NCI-H1092 treated with DMSO at 0.1 percent for 48 hours (cell line): ENCODE measurements around the gene UPF3A.
"Not testable (repeated sequence)": the region's sequence is repeated elsewhere in the genome, so short reads cannot be mapped to it uniquely, and the experiment has no call there.

ENCODE experiments used
- DNase-seq: peaks from one replicate; lab custom pipeline; 2025; lab: John Stamatoyannopoulos, UW

Gene UPF3A

DNA sequence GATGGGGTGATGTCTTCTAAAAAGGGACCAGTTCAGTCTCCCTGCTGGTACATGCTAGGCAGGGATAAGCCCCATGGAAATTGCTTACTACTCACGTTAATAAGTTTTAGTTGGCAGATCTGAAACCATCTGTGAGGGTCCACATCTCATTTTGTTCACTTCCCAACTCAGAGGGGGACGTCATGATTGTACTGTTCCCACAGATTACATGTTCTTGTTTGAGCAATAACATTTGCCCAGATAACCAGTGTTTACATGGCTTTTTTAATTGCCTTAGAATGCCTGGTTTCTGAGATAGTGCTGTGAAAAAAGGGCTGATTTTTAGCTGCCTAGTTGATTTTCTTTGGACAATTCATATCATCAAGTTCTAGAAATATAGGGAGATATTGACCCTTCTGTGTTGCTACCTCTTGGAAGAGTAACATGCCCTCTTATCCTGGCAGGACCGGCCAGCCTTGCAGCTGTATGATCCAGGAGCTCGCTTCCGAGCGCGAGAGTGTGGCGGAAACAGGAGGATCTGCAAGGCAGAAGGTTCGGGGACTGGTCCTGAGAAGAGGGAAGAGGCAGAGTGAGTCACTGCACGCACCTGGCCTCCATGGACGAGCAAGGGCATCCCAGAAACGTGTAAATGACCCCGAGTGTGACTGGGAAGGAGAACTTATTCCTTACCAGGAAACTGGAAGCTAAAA is 23.1 kb downstream of the UPF3A start:
- DNase-seq, result no peak

DNA sequence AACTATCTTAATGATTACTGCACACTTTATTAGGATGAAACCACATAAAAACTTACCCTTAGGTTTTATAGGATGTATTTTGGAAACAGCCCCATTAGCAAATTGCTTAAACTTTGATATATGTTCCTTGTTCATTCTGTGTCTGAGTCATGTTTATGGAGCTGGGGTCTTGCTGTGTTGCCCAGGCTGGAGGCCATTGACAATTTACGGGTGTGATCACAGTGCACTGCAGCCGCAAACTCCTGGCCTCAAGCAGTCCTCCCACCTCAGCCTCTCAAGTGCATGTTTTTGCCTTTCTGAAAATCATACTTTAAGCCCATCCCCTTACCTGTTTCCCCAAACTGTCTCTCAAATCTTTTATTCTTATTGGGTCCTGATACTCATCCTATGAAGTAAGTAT is 27.7 kb downstream of the UPF3A start:
- DNase-seq, result no peak

DNA sequence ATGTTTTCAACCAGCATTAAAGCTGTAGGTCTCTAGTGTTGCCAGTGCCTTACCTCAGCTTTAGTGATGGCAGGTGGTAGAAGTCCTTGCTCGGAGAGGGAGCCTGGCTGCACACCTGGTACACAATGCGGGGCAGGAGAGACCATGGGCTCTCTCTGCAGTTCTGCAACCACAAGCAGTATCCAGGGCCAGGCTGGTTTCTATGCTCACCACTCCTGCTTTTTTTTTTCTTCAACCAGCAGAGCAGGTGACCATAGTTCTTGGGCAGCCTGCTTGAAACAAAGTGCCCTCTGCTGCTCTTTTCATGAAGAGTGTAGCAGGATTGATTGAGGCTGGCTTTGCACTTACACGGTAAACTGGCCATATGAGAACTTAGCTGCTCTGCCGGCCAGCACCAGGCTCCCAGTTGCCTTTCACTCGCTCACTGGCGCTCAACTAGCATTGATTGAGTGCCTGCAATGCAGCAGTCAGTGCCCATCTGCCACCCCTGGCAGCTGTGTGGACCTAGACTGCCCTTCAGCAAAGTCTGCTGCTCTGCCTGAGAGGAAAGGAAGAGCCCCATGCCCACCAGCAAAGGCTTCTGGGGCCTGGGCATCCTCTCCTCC is 28.5 kb downstream of the UPF3A start:
- peak; percentile 46 for DNase-seq

DNA sequence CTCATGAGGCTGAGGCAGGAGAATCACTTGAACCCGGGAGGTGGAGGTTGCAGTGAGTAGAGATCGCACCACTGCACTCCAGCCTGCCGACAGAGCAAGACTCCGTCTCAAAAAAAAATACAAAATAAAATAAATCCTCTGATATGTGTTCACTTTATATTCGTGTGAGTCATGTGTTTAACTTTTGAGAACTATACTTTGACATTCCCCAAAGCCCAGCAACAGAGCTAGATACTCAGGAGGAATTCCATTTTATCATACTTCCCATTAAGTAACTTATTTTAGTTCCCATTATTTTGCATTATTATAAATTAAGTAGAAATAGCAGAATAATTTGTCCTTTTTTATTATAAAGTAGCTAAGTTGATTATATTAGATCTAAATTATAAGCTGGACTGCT is 29.6 kb downstream of the UPF3A start:
- DNase-seq, result no peak

DNA sequence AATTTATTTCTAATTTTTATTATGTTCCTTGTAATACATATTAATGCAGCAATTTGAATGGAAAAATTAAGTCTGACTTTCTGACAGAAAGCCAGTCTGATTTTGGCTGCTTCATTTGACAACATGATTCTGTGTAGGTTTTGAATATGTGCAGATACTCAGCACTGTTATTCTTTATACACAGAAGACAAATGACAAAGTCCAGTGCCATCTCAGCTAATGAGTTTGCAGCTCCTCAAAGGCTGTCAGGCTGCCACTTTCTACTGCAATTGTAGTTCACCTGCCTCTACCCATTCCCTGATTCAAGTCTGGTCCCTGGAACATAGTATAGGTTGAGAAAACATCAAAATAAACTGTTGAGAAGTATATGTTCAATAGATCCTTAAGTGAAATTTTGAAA is 30.0 kb downstream of the UPF3A start:
- no peak for DNase-seq

DNA sequence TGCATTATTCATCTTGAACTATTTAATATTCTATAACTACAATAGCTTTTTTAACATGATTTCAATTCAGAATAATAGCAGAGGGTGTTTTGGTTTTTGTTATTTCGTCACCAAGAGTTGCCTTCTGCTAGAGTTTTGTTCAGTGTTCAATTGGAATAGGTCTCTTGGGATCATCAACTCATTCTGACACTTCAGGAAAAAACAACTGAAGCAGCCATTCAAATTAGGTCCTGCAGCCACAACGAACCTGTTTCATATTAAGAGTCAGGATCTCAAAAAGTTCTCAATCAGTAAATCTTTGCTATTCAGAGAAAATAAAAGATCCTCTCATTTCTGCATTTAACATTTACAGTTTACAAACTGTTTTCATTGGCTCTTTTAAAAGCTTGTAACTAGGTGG is 30.5 kb downstream of the UPF3A start:
- no peak for DNase-seq

DNA sequence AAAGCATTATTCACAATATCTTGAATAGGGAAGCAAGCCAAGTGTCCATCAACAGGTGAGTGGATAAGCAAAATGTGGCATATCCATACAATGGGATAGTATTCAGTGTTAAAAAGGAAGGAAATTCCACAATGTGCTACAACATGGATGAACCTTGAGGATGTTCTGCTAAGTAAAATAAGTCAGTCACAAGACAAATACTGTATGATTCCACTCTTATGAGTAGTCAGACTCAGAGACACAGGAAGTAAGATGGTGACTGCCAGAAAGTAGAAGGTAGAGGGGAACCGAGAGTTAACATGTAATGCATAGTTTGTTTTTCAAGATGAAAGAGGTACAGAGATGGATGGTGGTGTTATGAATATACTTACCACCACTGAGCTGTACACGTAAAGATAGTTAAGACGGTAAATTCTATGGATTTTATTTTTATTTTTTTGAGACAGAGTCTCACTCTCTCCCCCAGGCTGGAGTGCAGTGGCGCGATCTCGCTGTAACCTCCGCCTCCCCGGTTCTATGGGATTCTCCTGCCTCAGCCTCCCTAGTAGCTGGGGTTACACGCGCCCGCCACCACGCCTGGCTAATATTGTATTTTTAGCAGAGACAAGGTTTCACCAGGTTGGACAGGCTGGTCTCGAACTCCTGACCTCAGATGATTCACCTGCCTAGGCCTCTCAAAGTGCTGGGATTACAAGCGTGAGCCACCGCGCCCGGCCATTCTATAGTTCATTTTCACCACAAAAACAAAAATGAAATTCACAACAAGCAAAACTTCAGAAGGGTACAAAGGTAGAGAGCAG is 31.9 kb downstream of the UPF3A start:
- peak; percentile 11 for DNase-seq

DNA sequence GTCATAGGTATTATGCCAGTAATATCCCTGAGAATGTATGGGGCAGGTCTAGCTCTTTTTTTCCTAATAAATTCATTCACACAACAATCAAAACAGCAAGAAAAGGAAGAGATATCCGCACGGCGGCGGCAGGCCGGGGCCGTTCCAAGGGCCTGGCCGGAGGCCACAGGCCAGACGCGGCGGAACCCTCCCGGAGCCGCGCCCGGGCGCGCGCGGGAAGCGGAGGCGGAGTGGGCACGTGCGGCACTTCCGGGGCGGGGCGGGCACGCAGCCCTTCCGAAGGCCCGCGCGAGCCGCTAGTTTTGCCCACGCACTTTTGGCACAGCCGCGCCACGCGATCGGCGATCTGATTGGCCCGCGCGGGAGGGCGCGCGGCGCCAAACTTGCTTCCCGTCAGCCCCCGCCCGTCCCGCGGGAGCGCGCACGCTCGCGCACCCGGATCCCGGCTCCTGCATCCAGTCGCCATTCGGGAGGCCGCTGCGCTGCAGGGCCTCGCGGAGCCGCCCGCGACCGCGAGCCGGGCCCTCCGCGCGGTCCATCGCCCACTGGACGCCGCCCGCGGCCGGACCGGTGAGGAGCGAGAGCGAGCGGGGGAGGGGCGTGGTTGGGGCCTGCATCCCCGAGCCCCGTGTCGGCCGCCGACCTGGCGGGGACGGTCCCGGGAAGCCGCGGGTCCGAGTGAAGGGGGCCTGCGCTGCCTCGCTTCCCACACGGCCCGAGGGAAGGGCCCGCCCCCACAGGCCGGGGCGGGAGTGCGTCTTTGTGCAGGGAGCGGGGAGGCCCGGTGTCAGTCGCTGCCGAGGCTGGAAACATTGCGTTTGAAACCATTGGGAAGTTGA is 32.9 kb downstream of the UPF3A start, which contains the start of gene CHAMP1:
CHAMP1 (plus strand) TSS at position 430 of the 839 bp plus-strand sequence. CDS start 9,340 bp downstream, outside the sequence.
- peak; percentile 97 for DNase-seq

DNA sequence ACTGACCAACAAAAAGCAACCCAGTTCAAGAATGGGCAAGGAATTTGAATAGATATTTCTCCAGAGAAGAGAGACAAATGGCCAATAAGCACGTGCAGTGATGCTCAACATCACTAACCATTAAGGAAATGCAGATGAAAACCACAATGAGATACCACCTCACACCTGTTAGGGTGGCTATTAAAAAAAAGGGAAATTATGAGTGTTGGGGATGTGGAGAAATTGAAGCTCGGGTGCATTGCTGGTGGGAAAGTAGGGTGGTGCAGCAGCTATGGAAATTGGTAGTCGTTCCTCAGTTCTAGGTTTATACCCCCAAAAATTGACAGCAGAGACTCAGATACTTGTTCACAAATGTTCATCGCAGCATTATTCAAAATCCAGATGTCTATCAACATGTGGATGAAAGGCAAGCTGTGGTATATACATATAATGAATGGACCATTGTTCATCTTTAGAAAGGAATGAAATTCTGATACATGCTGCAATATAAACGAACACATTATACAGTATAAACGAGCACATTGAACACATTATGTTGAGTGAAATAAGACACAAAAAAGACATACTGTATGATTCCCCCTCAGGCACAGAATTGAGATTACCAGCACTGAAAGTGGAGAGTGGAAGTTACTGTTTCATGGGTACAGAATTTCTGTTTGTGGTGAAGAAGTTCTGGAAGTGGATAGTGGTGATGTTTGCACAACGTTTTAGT is 33.8 kb downstream of the UPF3A start:
- peak; percentile 17 for DNase-seq

DNA sequence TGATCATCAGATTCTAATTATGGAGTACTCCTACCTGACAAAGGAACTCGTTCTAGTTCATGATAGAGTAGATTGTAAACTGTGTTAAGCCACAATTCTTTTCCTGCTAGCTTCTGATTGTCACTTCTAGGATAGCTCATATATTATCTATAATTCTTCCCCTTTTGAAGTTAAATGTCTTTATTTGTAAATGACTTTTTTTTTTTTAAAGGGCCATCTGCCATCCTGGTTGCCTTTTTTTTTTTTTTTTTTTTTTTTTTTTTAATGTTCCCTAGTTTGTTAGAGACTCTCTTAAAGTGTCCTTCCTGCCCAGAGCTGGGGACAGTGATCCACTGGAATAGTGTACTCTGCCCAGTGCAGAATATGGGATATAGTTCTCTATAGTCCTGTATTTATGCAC is 37.2 kb downstream of the UPF3A start:
- DNase-seq, result no peak

DNA sequence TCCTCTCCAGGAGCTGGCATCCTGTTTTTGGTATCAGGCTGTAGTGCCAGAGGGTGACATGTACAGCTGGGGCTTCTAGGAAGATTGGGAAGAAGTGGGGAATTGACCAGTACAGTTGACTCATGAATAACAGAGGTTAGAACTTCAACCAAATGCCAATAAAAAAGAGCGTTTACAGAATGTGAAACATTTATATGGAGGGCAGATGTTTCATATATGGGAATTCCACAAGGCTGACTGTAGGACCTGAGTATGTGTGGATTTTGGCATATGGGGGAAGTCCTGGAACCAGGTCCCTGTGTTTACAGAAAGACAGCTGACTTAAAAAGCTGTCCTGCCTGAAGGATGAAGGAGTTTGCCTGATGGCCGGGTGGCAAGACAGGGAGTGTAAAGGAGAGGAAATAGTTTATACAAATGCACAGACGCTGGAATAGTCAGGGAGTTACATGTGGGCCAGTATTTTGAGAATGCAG is 38.1 kb downstream of the UPF3A start:
- no peak for DNase-seq

DNA sequence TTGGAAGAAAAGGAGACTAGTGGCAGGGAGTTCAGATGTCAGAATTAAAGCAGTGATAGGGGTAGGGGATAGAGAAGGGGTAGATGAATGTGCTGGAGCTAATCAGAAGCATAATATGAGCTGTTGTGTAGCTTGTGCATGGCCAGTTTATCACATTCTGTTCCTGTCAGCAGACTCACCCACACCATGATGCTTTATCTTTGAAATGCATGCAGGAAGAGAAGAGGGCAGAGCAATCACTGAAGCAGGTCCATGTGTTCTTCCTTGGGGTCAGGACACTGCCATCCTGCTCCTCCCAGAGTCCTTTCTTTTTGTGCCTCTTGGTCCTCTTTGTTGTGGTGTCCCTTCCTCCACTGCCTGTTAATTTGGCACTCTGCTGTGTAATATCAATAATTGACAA is 38.7 kb downstream of the UPF3A start:
- DNase-seq, result no peak

DNA sequence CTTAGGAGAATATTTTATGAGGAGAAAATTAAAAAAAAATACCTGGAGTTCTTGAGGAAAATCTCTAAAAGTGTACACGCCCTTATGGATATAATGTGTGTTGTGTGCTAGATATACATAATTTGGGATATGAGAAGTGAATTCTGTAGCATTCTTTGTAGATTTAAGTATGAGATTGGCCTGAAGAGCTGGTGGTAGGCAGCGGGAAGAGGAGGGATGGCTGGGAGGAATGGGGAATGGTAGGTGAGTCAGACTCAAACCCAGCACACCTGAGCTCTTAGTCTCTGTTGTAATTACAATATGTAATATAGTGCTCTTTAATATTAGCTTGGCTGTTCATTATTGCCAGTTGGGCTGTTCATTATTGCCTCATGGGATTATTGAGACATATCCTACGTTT is 39.9 kb downstream of the UPF3A start:
- no peak for DNase-seq

DNA sequence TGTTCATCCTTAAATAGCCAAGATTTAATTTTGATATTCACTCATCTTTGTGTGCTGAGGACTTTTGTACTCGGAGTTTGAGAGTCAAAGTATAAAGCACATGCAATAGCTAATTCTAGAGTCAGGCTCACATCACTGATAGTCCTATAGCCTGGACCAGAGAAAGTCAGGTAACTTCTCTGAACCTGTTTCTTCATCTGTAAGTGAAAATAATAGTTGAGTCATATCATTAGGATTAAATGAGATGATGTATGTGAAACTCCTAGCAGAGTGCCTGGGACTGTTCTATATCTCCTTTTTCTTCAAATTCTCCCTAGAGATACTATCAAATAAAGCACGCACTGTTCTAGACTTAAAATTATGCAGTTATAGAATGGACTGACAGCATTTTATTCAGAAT is 41.9 kb downstream of the UPF3A start:
- no peak for DNase-seq

DNA sequence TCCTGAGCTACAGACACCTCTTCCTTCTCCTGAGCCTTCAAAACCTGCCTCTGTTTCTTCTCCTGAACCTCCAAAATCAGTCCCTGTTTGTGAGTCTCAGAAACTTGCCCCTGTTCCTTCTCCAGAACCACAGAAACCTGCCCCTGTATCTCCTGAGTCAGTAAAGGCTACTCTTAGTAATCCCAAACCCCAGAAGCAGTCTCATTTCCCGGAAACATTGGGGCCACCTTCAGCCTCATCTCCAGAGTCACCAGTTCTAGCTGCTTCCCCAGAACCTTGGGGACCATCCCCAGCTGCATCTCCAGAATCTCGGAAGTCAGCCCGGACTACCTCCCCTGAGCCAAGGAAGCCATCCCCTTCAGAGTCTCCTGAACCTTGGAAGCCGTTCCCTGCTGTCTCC is 42.9 kb downstream of the UPF3A start:
- no peak for DNase-seq

DNA sequence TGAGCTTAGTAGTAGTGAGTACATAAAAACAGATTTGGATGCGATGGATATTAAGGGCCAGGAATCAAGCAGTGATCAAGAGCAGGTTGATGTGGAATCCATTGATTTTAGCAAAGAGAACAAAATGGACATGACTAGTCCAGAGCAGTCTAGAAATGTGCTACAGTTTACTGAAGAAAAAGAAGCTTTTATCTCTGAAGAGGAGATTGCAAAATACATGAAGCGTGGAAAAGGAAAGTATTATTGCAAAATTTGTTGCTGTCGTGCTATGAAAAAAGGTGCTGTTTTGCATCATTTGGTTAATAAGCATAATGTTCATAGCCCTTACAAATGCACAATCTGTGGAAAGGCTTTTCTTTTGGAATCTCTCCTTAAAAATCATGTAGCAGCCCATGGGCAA is 44.3 kb downstream of the UPF3A start:
- no peak for DNase-seq

DNA sequence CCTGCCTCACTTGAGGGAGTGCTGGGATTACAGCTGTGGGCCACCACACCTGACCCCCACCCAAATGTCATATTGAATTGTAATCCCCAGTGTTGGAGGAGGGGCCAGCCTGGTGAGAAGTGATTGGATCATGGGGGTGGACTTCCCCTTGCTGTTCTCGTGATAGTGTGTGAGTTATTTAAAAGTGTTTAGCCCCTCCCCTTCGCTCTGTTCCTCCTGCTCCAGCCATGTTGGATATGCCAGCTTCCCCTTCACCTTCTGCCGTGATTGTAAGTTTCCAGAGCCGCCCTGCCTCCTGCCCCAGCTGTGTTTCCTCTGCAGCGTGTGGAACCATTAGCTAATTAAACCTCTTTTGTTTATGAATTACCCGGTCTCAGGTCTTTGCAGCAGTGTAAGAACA is 46.6 kb downstream of the UPF3A start:
- no peak for DNase-seq

DNA sequence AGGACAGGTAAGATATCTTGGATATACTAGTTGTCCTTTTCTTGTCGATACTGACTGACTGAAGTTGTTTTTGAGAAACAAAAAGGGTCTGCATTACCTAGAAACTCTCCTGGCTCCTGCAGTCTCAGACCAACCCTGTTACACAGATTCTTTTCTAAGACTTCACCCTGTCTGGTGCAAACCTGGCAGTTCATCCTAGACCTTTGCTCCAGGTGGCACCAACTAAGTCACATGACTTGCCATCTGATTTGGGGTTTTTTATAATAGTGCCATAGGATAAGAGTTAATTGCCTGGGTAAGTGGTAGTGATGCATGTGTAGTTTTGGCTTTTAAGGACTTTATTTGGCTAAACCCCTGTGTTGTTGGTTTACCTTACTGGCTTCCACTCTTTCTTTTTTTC is 47.2 kb downstream of the UPF3A start:
- no peak for DNase-seq

DNA sequence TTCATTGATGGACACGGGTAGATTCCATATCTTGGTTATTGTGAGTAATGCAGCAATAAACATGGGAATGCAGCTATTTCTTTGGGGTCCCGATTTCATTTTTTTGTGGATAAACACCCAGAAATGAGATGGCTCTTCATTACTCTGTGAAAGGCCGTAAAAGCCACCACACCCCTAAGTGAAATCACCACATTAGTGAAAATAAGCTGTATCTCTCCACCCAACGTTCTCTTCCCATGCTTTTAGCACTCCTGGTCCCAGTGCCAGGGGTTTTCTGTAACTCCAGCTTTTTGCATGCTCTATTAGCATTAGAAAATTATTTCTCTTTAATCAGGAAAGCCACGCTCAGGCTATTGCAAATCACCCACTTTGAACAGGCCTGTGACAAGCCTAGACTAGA is 48.7 kb downstream of the UPF3A start:
- DNase-seq, result no peak

DNA sequence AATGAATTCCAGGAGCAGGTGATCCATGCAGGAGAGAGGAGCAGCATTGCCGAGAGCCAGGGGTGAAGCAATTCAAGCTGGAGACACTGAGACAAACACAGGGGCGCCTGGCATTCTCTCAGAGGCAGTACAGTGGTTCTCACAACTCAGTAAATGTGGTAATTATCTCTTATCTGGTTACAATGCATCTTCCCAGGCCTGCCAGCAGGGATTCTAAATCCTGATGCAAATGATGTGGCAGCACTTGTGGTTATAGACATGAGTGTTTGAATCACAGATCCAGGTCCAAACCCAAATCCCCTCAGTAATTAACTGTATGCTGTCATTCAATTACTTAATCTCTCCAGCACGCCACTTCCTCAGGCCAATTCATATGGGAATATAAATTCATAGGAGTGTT is 52.5 kb downstream of the UPF3A start:
- DNase-seq, result not testable (repeated sequence)

DNA sequence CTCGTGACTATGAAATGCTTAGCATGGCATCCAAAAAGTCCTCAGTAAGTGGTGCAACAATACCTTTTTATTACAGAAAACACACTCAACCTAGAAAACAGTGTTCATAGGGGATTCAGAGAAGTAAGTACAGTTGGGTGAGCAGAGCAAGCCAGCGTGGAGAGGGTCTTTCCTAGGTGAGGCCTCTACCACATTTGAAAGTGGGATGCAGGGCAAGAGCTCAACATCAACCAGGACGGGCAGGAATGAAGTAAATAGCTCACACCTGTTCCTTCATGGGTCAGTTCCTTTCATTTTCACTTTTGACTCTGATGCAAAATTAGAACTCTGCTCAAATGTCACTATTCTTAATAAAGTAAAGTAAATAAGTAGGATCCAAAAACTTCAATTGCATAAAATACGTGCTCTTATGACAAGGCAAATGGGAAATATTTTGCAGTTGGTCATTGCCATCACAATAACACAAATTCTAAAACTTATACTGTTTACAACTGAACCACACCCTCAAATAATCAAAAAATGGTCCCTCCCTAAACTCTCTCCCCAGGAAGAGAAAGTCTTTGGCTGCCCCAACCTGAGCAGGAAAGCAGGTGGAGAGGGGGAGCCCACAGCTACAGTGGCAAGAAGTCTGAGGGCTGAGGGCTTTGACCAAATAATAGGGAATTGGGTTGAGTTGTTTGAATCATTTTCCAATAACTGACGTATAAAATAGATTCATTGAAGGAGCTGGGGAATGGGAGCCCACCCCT is 53.1 kb downstream of the UPF3A start:
- no peak for DNase-seq
